Epithelial cell of proximal tubule (primary cell): Measurements from ENCODE around the gene RSAD1. TPM values are rescaled to one million over a fixed set of nuclear protein-coding genes. Genes with fewer than 3 reads are reported as not detected.

Source experiments
- DNase-seq: peaks from one replicate; pipeline ENCODE4 v3.0.0-alpha.2; 2011; ENCODE audit warnings: low read depth
- H3K4me3 ChIP-seq: 2 replicates; pipeline ENCODE4 v1.5.1; 2011; ENCODE audit warnings: low read depth, mild to moderate bottlenecking, low read length
- CTCF ChIP-seq: conservative IDR thresholded peaks from 2 replicates; pipeline ENCODE4 v1.5.1; 2012; ENCODE audit warnings: low read depth, mild to moderate bottlenecking, low read length
- total RNA-seq: library from RNA; depleted of rRNA; stranded (reverse); fragments of >200 nt; gene quantifications from 2 replicates; pipeline ENCODE4 v1.2.3, GENCODE V29; 2015

Gene RSAD1
- total RNA-seq, 1 donor from 2014 or later = 17.1 TPM

GRCh38 chr17:50518384-50519023, 39.8 kb downstream of the RSAD1 start:
- no peak for DNase-seq
- H3K4me3 ChIP-seq = no peak overlapping the region
- TF ChIP-seq CTCF = no peak

GRCh38 chr17:50519141-50519834, 40.6 kb downstream of the RSAD1 start:
- TF ChIP-seq CTCF = no peak
- H3K4me3 ChIP-seq = no peak overlapping the region
- no peak for DNase-seq

GRCh38 chr17:50520483-50520882, 41.8 kb downstream of the RSAD1 start:
- no peak for TF ChIP-seq CTCF
- H3K4me3 ChIP-seq = no peak overlapping the region
- DNase-seq = no peak

GRCh38 chr17:50521514-50521913, 42.9 kb downstream of the RSAD1 start:
- no peak for TF ChIP-seq CTCF
- DNase-seq = no peak

GRCh38 chr17:50522766-50523165, 44.1 kb downstream of the RSAD1 start:
- TF ChIP-seq CTCF = no peak
- DNase-seq = no peak
- H3K4me3 ChIP-seq = no peak overlapping the region

More at GRCh38 chr17:50521514-50521913, 42.9 kb downstream of the RSAD1 start:
- no peak overlapping the region for H3K4me3 ChIP-seq

- DNase-seq = no peak
- TF ChIP-seq CTCF = no peak
- H3K4me3 ChIP-seq = no peak overlapping the region
Measured at GRCh38 chr17:50523208-50523607, 44.5 kb downstream of the RSAD1 start.

- H3K4me3 ChIP-seq = no peak overlapping the region
- no peak for DNase-seq
- no peak for TF ChIP-seq CTCF
Measured at GRCh38 chr17:50524838-50525237, 46.2 kb downstream of the RSAD1 start.
